Hippocampal formation (tissue), 2 donors: ENCODE results near the gene CEP20.

Experiments
- DNase-seq, 2 donors: peaks; one replicate each; lab custom pipeline; 2025; lab: John Stamatoyannopoulos, UW

CEP20 gene

GRCh38 chr16:15897834-15898254, 9.4 kb upstream of the CEP20 start:
- DNase-seq: no peak

- DNase-seq: no peak
Measured at GRCh38 chr16:15897121-15897780, 8.8 kb upstream of the CEP20 start.

DNA sequence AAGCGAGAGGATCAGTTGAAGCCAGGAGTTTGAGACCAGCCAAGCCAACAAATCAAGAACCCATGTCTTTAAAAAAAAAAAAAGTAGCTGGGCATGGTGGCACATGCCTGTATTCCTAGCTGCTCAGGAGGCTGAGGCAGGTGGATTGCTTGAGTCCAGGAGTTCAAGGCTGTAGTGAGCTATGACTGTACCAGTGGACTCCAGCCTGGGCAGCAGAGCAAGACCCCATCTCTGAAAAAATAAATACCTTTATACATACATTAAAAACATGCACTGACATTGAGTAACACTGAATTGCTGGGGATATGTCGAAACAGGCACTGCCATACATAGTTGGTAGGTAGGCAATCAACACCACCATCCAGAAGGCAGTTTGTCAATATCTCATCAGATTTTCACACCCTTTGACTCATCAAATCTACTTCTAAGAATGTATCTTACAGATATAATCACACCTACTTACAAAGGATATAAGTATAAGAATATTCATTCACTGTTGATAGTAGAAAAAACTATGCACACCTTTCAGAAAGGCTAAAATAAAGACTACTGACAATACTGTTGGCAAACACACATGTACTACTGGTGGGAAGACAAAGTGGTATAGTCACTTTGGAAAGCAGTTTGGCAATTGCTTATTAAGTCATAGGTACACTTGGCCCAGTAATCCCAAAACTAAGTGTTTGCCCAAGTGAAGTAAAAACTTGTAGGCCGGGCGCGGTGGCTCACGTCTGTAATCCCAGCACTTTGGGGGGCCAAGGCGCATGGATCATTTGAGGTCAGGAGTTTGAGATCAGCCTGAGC, 6.4 kb upstream of the CEP20 start:
- no peak for DNase-seq

DNA sequence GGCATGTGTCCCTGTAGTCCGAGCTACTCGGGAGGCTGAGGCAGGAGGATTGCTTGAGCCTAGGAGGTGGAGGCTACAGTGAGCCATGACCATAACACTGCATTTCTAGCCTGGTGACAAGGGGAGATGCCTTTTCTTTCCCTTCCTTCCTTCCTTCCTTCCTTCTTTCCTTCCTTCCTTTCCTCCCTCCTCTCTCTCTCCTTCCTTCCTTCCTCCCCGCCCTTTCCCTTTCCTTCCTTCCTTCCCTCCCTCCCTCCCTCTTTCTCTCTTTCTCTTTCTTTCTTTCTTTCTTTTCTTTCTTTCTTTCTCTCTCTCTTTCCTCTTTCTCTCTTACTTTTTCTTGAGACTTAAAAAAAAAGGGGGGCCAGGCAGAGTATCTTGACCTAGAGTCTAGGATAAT, 3.1 kb upstream of the CEP20 start:
- no peak for DNase-seq

GRCh38 chr16:15887283-15887682, 1.1 kb downstream of the CEP20 start:
- no peak for DNase-seq

DNA sequence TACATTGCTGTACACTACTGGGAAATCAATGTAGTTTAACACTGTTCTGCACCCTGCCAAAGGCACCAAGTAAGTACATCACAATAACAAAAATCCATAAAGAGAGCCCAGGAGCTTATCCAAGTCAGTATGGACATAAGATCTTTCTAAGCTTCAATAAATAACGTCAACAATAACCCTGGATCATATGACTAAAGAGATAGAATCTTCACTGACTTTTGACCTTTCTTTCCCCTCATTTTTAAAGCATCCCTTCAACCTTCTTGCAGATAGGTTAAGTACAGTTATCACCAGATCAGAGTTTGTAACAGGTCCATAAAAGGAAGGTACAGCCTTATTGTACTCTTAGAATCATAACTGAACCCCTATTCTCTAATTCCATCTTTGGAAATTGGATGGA, 2.3 kb downstream of the CEP20 start:
- DNase-seq: no peak

GRCh38 chr16:15885560-15886001, 2.8 kb downstream of the CEP20 start:
- DNase-seq: no peak

GRCh38 chr16:15882563-15882962, 5.8 kb downstream of the CEP20 start:
- no peak for DNase-seq

GRCh38 chr16:15881794-15882379, 6.5 kb downstream of the CEP20 start:
- no peak for DNase-seq

GRCh38 chr16:15880434-15881308, 7.7 kb downstream of the CEP20 start:
- no peak for DNase-seq

GRCh38 chr16:15879255-15879811, 9.1 kb downstream of the CEP20 start:
- DNase-seq: no peak

- DNase-seq: no peak
Measured at GRCh38 chr16:15876503-15876902, 11.9 kb downstream of the CEP20 start.

DNA sequence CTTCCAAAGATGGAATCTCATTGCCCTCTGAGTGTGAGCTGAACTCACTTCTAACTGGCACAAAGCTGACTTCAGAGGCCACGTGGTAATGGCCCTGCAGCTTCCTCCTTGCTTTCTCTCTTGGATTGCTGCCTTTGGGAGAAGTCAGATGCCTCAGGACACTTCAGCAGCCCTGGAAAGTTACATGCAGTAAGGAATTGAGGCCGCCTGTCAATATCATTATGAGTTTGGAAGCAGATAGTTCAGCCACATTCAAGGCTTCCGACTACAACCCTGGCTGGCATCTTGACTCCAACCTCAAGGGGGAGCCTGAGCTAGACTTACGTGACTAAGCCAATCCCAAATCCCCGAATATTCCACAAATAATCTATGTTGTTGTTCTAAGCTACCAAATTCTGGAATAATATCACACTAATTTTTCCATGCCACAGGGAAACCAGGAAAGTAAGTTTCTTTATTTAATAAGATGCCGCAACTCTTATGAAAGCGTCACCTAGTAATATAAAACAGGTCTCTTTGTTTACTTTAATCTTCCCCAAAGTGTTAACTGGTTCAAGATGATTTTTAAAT, 13.6 kb downstream of the CEP20 start:
- peak; percentile 35 to 62 for DNase-seq

DNA sequence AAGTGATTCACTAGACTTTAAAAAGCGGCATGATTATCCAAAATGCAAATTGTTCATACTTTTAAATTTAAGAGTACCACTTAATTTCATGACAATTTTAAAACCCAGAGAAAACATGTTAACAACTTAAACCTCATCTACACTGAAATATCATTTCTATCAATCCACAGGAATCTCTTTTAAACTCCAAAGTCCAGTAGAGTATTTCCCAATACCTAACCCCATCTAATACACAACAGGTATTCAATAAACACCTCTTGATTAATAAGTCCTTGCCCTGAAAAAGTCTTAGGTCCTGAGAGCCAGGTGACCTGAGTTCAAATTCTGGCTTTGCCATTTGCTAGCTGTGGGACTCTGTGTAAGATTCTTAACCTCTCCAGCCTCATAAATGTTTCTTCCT, 14.7 kb downstream of the CEP20 start:
- DNase-seq: no peak

DNA sequence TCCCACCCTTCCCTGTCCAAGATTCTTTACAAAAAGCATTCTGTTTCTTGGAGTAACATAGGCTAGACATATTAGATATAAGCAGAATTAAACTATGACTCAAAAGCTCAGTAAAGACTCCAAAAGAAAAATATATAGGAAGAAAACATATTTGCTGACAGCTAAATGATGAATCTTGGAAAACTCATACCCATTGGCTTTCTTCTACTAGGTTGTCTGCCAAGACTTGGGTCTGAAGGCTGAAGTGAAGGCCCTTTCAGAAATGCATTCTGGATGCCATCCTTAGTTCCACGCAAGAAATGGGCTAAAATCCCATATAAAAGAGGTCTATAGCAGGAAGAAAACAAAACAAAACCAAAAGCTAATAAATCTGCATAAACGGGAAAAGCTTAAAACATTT, 15.1 kb downstream of the CEP20 start:
- no peak for DNase-seq

- DNase-seq: no peak
Measured at GRCh38 chr16:15870011-15870410, 18.4 kb downstream of the CEP20 start.

DNA sequence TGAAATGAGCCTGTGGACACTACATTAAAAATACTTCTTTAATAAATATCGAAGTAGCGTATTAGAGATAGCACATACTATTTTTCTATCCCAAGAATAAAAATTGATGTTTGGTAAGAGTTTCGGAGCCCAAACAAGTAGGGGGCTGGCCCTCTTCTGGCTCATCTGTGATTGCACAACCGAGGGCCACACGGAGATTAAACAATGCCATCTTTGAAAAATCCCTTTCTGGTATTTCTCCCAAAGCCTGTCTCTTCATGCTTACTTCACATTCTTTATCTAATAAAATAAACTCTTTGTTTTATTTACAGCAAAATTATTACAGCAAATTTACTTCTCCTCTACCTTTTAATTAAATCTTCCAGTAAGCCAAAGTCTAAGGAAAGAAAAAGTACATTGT, 22.0 kb downstream of the CEP20 start:
- DNase-seq: no peak

DNA sequence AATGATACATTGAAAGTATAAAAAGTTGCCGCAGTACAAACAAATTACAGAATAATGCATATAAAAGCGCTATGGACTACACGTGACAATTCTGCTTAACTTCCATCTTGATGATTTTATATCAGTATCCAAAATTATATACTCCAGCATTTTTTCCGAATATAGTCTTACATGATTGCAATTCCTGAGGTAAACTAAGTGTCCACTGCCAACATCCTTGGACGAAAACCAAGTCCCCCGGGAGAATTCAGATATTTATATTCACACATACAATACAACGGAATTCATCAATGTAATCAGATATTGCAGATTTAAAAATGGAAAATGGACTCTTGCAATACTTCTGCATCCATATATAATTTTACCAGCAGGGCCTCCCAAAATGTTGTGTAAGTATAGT, 22.7 kb downstream of the CEP20 start:
- DNase-seq: no peak

DNA sequence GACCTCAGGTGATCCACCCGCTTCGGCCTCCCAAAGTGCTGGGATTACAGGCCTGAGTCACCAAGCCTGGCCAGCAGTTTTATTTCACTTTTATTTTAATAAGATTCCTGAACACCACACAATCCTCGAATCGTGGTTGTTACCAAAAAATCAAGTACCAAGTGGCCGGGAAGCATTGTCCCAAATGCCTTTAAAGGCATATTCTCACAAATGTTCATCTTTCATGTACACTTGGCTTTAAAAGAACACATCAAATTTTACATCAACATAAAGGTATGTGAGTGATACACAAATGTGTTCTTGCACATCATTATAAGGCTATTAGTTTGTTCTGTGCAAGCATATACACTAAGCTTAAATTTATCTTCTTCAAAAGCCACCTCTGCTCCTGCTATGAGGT, 23.5 kb downstream of the CEP20 start:
- DNase-seq: no peak

DNA sequence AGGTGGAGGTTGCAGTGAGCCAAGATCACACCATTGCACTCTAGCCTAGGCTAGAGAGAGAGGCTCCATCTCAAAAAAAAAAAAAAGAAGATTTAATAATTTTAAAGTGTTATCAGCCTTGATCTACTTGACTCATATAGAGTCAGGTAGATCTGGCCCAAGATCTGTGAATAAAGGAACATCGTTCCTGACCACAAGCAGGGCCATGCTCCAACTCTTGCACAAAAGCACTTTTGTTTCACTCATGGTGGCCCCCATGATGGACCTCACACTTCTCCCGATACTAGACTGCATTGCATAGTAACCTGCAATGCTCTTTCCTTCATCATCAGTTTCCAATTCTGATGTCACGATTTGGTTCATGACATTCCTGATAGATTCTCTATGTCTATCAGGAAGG, 26.4 kb downstream of the CEP20 start:
- DNase-seq: no peak

- DNase-seq: no peak
Measured at GRCh38 chr16:15858921-15859668, 29.3 kb downstream of the CEP20 start.
